ENCODE measurements around the gene ZNF687.

Gene ZNF687

GRCh38 chr1:151314137-151314875 lies 32.2 kb downstream of the ZNF687 start:
- FAIRE-seq: no peak

- FAIRE-seq: no peak
These were observed 33.6 kb downstream of the ZNF687 start for GRCh38 chr1:151315565-151316235.

- FAIRE-seq: no peak
These were observed 36.9 kb downstream of the ZNF687 start for GRCh38 chr1:151318975-151319374.

- no peak for FAIRE-seq
These were observed 42.4 kb downstream of the ZNF687 start for GRCh38 chr1:151324390-151324930.

GRCh38 chr1:151325231-151325630 lies 43.1 kb downstream of the ZNF687 start:
- FAIRE-seq: no peak

DNA sequence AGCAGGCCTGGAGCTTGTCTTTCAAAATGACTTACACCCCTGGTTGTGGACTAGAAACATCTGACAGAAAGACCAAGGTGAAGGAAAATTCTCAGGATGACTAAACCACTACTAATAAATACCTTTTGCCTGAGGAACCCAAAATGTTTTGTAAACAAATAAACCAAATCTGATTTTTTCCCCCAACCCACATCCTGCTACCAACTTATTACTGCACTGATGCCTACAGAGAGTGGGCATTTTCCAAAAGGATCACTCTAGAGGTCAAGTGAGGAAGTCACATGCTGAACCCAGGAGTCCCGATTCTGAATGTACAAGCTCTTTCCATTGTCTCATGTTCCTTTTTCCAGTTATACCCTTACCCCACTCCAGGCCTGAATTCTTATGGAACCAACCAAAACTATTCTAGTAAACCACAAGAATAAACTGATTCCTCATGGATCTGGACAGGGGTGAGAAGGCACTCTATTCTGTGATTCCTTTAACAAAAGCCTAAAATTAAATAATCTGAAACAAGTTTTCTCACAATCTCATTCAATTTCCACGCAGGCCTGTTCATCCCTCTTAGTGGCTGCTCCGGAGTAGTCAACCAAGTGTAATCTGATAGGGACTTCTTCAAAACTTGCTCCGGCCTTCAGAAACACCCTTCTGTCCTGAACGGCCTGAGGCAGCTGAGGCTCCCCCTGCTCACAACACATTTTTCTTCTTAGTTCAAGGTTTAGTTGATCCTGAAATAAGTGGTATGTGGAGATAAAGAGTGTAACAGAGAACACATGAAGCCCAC lies 43.7 kb downstream of the ZNF687 start:
- no peak for FAIRE-seq

DNA sequence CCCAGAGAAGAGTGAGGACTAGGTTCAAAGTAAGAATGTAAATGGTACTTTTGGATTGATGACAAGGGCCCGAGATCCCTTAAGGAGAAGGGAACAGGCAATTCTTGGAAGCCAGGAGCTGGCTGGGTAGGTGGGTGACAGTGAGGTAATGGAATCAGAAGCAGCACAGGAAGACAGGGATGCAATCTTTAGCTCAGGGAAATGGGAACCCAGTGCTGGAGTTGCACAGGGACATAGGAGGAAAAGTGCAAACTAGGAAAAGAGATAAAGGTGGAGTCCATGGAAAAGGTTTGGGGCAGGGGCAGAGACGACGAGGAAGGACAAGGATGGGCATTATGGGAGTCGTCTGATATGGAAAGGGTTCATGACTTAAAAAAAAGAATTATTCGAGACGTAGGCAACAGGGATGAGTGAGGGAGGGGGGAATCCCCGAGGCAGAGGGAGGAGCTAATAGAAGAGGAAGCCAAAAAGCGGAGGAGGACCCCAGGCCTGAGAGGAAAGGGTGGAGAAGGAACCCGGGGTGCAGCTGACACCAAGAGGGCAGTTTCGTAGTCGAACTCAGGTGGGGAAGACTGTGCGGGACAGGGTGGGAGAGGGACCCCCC lies 44.6 kb downstream of the ZNF687 start:
- FAIRE-seq: no peak

DNA sequence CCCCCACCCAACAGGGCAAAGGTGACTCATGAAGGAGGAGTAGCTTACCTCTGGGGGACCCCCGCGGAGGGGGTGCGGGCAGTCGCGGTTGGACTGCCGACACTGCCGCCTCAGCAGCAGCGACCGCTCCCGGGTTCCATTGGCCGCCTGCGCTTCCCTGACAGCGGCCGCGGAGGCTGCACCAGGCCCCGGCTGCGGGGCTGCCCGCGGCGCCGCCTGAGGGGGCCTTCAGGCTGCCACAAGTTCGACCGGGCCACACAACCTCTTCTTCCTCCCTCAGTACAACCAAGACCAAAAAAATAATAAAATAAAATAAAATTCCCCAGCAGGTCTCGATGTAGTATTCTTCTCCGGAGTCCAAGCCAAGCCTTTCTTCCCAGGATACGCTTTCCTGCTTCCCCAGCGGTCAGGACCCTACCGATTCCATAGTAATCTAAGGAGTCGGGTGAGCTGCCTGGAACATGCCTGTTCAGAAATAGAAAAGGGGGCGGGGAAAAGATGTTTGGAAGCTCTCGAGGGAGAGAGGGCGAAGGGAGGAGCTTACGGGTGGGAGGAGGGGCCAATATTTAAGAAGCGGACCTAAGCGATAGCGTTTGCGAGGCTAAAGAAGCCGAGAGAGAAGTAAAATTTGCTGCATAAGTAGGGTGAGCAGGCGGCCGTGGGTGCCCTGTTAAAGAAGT lies 45.3 kb downstream of the ZNF687 start, which contains the start of gene PI4KB:
Gene PI4KB, minus strand, starts transcription at position 194 of the 680 bp plus-strand sequence. CDS start 10,935 bp downstream, outside the sequence.
- peak; percentile 96 for FAIRE-seq

GRCh38 chr1:151327903-151328674 lies 46.0 kb downstream of the ZNF687 start:
- no peak for FAIRE-seq

DNA sequence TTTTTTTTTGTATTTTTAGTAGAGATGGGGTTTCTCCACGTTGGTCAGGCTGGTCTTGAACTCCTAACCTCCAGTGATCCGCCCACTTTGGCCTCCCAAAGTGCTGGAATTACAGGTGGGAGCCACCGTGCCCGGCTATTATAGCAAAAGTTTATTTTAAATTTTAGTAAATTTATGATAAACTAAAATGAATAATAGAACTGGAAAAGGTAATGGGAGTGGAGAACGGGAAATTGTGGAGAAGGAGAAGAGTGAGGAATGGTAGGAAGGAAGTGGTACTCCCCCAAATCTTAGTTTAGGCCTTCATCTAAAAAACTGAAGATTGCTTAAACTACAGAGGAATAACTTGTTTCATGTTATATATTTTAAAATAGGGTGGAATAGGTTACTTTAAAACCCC lies 52.7 kb downstream of the ZNF687 start:
- FAIRE-seq: no peak

DNA sequence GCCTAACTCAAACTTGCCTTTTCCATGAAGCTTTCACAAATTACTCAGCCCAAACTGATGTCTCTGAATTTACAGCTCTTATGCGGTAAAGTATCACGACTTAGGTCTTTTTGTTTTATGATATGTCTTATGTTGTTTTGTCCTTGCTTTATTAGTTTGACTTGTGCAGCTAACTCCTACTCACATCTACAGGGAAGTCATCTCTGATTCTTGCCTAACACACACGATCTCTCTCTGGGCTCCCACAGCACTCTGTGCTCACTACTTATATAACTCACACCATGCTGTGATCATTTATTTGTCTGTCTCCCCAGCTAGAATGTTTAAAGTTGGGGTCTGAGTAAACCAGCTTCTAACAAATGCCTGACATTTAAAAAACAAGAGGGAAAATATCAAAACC lies 54.5 kb downstream of the ZNF687 start:
- FAIRE-seq: no peak

DNA sequence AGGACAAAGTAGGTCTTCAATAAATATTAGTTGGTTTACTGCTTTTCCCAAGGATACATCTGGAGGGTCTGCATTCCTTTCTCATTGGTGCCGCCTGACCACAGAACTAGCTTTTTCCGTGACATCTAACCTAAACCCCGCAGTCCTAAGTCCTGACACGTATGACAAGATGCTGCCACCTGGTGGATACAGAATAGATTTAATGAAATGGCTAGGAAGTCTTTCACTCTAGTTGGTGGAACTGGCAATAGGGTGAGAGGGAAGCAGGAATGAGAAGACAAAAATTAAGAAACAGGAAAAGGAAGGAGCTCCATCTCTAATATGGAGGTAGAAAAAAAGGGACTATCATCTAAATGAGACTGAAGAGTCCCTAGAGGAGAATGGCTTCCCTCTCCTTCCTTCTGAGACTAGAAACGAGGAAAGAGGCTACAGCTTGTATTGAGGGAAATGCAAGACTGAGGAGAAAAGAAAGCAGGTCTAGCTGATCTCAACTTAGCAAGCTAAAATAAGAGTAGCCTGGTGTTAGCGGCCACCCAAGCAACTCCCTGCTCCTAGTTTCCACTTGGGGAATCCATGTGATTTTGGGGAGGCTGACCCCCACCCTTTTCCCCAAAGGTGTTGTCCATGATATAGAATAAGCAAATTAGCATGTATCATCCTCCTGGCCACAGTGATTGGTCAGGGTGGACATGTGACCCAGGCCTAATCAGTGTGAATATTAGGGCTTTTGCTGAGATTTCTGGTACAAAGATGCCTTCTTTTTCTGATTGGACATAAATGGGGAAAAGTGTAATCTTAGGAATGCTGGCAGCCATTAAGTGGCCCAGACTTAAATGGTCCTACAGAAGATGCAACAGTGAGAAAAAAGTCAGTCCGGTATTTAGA lies 59.0 kb downstream of the ZNF687 start:
- FAIRE-seq: peak; percentile 87

Measured in A204.1 (cell line).